Tongue (tissue), 2 donors: ENCODE data around the gene ODF2. TPM values are rescaled to one million over a fixed set of nuclear protein-coding genes. Genes with fewer than 3 reads are reported as not detected.
"Not testable (repeated sequence)": the region's sequence is repeated elsewhere in the genome, so short reads cannot be mapped to it uniquely, and the experiment has no call there.

Source experiments
- DNase-seq: peaks from one replicate; pipeline ENCODE4 v3.0.0-alpha.2; 2015
- total RNA-seq: library from RNA; depleted of rRNA; stranded (reverse); fragments of >200 nt; gene quantifications from one replicate; pipeline ENCODE4 v1.2.3, GENCODE V29; 2014

The ODF2 gene
- total RNA-seq, 1 donor from 2014 or later: 20.9 TPM

DNA sequence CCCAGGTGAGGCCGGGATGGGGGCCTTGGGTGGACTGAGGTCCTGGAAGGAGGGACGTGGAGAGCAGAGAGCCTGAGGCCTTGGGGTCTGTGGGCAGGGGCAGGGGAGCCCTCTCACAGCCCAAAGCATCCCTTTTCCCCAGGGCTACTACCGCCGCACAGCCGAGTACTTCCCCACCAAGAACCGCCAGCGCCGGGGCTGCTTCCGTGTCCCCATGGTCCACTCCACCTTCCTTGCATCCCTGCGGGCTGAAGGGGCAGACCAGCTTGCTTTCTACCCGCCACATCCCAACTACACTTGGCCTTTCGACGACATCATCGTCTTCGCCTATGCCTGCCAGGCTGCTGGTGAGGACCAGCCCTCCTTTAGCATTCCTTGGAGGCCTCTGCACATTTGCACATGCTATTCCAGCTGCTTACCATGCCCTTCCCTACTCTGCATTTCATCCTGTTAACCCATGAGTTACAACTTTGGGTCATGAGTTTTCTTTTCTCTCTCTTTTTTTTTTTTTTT, 31.5 kb upstream of the ODF2 start:
- no peak for DNase-seq

DNA sequence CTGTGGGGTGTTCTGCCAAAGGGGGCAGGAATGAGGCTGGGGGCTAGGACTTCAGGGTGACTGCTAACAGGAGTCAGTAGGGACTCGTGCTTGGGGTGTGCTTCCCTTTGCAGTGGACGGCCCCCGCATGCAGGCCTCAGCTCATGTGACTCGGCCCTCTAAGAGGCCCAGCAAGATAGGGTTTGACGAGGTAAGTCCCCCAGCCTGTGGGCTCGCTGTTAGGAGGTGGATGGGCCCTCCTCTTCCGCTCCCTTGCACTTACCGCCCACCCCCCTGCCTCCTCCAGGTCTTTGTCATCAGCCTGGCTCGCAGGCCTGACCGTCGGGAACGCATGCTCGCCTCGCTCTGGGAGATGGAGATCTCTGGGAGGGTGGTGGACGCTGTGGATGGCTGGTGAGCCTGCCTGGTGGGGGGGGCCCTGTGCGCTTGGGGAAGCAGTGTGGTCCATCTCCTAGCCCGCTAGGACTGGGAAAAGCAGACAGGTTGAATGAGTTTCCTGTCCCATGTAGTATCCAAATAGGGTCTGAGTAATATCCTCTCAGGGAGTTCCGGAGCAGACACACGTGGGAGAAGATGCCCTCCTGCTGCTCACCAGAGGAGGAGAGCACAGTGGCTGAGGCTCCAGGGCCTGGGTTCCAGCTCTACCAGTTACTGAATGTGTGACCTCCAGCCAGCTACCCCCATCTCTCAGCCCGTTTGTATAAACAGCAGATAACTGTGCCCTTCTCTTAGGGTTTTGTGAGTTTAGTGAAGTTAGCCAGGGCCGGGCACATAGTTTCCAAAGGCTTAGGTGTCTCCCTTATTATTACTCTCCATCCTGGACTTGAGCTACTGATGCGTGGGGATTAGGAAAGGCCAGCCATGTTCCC, 26.9 kb upstream of the ODF2 start:
- DNase-seq: no peak

GRCh38 chr9:128429513-128430086, 26.2 kb upstream of the ODF2 start:
- DNase-seq: no peak

GRCh38 chr9:128431207-128431606, 24.6 kb upstream of the ODF2 start:
- DNase-seq: no peak

DNA sequence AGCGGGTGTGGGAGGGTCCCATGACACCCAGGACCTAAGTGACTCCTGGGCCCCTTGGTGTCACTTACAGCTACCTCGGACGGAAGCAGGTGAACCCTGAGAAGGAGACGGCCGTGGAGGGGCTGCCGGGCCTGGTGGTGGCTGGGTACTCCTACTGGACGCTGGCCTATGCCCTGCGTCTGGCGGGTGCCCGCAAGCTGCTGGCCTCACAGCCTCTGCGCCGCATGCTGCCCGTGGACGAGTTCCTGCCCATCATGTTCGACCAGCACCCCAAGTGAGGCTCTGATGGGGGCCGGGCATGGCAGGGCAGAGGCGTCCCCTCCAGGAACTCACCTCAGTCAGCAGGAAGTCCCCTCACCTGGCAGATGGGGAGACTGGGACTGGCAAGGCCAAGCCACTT, 21.5 kb upstream of the ODF2 start:
- DNase-seq: no peak

DNA sequence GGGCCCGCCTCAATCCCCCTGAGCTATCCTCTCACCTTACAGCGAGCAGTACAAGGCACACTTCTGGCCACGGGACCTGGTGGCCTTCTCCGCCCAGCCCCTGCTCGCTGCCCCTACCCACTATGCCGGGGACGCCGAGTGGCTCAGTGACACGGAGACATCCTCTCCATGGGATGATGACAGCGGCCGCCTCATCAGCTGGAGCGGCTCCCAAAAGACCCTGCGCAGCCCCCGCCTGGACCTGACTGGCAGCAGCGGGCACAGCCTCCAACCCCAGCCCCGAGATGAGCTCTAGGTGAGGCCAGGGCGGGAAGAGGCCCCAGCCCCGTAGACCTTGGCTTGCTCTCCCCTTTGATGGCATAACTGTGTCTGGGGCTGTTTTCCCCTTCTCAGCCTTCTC, 20.2 kb upstream of the ODF2 start:
- DNase-seq: no peak

DNA sequence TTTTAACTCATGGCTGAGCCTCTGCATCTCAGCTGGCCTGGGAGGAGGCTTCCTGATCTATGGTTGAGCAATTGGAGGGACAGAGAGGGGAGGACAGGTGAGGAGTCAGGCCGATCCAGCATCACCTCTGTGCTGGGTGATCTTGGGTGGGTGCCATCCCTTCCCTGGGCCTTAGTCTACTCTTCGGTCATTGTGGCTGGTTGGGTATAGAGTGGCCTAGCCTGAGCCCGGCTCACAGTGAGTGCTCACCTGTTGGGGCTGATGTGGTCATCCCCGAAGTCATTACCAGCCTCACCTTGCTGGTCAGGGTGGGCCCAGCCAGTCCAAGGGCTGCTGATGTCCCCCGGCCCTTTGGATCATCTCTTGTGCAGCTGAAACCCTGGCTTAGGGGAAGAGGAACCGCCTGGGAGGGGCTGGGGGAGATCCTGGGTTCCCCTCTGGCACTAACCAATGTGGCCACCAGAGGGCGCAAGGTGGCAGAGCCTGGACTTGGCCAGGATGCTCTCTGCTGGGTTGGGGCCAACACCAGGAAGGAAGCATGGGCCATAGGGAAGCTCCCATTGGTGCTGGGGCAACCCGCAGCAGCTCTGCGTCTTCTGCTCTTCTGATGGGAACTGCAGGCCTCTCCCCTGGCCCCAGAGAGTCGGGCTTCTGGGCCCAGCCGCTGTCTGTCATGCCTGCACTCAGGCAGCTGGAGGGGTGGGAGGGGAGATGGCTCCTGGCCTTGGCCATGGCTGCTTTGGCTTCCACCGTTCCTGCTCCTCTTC, 17.3 kb upstream of the ODF2 start:
- DNase-seq: peak; percentile 91

DNA sequence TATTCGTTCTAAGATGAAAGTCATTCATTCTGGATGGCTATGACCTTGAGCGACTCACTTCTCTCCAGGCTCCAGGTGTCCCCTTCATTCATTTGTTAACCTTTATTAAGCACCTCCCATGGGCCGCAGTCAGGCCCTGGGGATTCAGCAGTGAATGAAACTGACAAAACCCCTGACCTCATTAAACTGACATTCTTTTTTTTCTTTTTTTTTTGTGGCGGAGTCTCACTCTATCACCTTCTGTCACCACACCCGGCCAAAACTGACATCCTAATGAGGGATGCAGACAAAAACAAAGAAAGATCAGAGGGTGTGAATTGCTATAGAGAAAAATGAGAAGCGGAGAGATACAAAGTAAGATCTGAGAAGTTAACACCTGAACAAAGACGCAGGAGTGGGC, 16.5 kb upstream of the ODF2 start:
- DNase-seq: no peak

- DNase-seq: no peak
These were observed 13.7 kb upstream of the ODF2 start for GRCh38 chr9:128442150-128442549.

- not testable (repeated sequence) for DNase-seq
These were observed 9.3 kb upstream of the ODF2 start for GRCh38 chr9:128446505-128446904.

DNA sequence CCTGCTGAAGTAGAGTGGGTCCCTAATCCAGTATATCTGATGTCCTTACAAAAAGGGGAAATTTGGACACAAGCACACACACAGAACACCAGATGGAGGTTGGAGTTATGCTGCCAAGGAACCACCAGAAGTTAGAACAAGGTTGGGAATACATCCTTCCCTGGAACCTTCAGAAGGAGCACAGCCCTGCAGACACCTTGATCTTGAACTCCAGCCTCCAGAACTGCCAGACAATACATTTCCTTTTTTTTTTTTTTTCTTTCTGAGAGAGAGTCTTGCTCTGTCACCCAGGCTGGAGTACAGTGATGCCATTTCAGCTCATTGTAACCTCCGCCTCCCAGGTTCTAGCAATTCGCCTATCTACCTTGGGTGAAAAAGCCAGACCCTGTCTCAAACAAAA, 7.1 kb upstream of the ODF2 start:
- DNase-seq: no peak

DNA sequence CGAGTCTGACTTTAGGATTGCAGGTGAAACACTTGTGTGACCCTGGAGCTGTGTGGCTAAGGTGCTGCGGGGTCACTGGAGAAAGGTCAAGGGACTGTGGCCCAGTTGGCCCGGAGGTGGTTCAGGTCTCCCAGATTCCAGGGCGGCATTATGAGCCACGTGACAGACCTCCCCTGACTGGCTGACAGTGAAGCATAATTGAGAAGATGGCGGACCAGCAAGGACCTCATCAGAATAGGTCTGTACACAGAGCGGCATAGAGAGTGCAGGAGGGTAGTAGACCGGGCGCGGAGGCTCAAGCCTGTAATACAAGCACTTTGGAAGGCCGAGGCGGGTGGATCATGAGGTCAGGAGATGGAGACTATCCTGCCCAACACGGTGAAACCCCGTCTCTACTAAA, 815 bp upstream of the ODF2 start:
- DNase-seq: no peak

DNA sequence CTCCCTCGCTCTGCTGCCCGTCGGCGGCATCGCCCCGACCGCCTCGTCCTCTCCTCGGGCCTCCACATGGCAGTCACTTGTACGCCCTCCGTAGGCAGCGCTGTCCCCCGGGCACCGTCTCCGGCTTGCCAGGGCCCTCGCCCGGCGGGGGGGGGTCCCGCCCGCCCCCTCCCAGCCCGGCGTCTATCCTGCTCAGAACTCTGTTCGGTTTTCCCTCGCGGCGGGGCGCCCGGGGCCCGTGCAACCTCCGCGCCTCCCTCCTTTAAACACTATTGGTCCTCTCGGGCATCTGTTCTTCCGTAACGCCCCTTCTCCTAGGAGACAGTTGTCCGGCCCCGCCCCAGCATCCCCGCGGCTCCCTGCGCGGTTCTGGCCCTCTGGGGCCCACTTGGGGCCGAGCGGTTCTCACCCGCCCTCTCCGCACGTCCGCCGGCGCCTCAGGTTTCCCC, 831 bp downstream of the ODF2 start:
- DNase-seq: peak; percentile 79

GRCh38 chr9:128457207-128457606, 1.4 kb downstream of the ODF2 start:
- DNase-seq: no peak

DNA sequence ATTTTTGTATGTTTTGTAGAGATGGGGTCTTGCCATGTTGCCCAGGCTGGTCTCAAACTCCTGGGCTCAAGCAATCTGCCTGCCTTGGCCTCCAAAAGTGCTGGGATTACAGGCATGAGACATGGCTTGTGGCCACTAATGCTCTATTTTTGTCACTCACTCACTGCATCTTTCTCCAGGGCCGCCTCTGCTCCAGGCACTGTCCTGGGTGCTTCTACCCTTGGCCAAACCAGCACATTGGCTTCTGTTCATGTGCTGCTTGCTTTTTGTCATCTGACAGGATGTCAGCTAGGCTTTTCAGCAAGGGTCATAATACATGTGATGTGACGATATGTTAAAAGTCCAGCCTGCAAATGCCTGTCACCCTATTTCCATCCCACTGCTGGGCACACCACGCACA, 3.2 kb downstream of the ODF2 start:
- DNase-seq: no peak

DNA sequence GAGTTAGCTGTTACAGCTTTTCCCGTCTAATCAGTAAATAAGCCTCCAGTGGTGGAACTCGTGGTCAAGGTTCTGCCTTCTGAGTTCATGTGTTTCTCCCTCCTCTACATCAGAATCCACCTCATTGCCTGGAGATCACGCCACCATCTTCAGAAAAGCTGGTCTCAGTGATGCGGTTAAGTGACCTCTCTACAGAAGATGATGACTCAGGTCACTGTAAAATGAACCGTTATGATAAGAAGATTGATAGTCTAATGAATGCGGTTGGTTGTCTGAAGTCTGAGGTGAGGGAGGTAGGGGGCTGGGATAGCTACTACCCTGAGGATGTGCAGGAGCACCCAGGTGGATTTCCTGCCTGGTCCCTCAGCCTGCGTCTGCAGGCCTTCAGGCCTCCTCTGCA, 13.3 kb downstream of the ODF2 start:
- DNase-seq: no peak

- no peak for DNase-seq
These were observed 14.8 kb downstream of the ODF2 start for GRCh38 chr9:128470560-128470959.

GRCh38 chr9:128473104-128473503, 17.3 kb downstream of the ODF2 start:
- no peak for DNase-seq

GRCh38 chr9:128475867-128476266, 20.1 kb downstream of the ODF2 start:
- no peak for DNase-seq

- no peak for DNase-seq
These were observed 23.5 kb downstream of the ODF2 start for GRCh38 chr9:128479262-128479661.

DNA sequence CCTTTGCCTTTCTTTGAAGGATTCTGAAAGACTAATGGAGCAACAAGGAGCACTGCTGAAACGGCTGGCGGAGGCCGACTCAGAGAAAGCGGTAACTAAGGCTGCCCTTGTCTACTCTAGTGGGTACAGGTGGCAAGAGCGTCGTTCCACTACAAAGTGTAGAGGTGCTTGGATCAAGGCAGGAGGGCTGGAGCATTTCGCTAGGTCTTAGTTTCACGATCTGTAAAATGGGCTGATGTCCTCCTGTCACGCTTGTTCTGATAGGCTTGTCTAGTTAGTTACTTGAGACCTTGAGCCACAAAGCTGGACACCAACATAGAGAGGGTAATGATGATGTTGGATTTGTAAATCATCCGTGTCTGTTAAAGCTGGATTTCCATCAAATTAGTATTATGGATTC, 25.8 kb downstream of the ODF2 start:
- no peak for DNase-seq

DNA sequence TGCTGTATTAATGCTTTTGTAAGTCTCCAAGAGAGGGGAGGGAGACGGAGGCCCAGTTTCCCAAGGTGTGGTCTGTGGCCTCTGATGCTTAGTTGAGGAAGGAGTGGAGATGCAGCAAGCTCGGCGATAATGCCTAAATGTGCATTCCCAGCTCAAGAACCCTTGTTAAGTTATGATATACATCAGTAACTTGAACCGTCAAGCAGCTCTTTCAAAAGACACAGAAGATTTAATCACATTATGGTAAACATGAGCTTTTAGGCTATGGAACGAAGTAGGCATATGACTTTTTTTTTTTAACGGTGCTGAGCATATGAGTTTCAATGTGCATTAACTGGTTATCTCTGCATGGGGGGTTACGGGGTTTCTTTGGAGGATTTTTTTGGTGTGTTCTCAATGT, 26.4 kb downstream of the ODF2 start:
- no peak for DNase-seq
